ENCODE measurements around the gene TMEM209.
"Not testable (repeated sequence)": the region's sequence is repeated elsewhere in the genome, so short reads cannot be mapped to it uniquely, and the experiment has no call there.

The TMEM209 gene

DNA sequence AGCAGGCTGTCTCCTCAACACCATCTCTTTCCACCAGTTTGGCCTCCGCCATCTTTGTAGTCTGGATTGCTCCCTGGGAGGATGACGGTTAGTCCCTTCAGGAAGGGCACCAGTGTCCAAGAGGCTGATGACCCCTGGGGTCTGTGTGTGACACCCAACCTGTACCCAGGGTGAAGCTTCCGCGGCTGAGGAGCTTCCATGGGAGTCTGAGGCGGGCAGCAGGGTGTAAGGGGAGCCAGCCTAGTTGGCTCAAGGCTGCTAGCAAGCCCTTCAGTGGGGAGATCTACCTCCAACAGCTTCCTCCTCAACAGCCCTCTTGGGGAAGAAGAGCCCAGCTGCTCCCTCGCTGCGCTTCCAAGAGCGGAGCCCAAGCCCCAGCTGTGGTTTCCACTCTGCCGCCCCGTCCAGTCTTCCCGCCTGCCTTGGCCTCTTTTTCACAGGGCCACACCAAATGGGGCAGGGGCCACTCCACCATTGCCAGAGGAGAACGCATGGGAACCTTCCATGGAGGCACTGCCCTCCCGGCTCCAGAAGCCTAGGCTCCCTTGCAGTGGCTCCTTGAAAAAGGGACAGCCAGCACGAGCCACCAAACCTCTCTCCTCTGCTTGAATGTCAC lies 57.4 kb downstream of the TMEM209 start:
- no peak overlapping the region for H3K4me3 ChIP-seq (ENCODE audit: low read length)
- DNase-seq (ENCODE audit: low read depth, low spot score) = no peak

DNA sequence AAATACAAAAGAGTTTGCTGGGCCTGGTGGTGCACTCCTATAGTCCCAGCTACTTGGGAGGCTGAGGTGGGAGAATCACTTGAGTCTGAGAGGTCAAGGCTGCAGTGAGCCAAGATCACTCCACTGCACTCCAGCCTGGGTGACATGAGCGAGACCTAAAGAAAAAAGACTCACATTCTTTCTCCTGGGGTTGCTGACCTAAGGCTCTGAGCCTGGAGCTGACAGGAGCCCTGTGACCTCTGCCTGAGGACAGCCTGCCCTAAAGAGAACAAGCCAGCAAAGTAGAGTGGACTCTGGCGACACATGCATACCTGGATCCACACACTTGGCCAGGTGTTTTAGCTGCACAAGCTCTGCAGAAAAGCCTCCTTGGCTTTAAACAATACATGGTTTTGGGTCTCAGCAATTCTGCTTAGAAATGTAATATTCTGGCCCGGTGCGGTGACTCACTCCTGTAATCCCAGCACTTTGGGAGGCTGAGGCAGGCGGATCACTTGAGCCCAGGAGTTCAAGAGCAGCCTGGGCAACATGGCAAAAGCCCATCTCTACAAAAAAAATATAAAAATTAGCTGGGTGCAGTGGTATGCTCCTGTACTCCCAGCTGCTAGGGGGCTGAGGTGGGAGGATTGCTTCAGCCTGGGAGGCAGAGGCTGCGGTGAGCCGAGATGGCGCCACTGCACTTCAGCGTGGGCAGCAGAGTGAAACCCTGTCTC lies 58.4 kb downstream of the TMEM209 start:
- H3K4me3 ChIP-seq (ENCODE audit: low read length) = no peak overlapping the region
- DNase-seq (ENCODE audit: low read depth, low spot score) = no peak

DNA sequence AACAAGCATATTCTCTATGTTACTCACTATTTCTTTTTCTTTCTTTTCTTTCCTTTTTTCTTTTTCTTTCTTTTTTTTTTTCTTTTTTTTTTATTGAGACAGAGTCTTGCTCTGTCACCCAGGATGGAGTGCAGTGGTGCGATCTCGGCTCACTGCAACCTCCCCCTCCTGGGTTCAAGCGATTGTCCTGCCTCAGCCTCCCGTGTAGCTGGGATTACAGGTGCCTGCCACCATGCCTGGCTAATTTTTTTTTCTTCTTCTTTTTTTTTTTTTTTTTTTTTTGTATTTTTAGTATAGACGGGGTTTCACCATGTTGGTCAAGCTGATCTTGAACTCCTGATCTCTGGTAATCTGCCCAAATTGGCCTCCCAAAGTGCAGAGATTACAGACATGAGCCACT lies 59.1 kb downstream of the TMEM209 start:
- not testable (repeated sequence) for DNase-seq (ENCODE audit: low read depth, low spot score)

DNA sequence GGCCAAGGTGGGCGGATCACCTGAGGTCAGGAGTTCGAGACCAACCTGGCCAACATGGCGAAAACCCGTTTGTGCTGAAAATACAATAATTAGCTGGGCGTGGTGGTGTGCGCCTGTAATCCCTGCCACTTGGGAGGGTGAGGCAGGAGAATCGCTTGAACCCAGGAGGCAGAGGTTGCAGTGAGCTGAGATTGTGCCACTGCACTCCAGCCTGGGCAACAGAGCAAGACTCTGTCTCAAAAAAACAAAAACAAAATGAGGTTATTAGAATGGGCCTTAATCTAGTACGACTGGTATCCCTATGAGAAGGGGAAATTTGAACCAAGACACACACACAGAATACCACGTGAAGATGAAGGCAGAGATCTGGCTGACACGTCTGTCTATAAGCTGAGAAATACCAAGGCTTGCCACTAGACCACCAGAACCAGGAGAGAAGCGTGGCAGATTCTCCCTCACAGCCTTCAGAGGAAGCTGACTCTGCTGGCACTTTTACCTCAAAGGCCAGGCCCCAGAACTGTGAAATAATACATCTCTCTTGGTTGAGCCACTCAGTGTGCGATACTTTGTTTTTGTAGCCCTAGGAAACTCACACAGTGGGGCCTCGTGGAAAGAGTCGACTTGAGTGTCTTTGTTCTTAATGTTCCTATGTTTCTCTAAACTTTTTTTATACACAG lies 59.6 kb downstream of the TMEM209 start:
- no peak overlapping the region for H3K4me3 ChIP-seq (ENCODE audit: low read length)
- peak; percentile 7 for DNase-seq (ENCODE audit: low read depth, low spot score)

More for the DNA sequence above, 59.1 kb downstream of the TMEM209 start:
- H3K4me3 ChIP-seq (ENCODE audit: low read length) = not testable (repeated sequence)

DNA sequence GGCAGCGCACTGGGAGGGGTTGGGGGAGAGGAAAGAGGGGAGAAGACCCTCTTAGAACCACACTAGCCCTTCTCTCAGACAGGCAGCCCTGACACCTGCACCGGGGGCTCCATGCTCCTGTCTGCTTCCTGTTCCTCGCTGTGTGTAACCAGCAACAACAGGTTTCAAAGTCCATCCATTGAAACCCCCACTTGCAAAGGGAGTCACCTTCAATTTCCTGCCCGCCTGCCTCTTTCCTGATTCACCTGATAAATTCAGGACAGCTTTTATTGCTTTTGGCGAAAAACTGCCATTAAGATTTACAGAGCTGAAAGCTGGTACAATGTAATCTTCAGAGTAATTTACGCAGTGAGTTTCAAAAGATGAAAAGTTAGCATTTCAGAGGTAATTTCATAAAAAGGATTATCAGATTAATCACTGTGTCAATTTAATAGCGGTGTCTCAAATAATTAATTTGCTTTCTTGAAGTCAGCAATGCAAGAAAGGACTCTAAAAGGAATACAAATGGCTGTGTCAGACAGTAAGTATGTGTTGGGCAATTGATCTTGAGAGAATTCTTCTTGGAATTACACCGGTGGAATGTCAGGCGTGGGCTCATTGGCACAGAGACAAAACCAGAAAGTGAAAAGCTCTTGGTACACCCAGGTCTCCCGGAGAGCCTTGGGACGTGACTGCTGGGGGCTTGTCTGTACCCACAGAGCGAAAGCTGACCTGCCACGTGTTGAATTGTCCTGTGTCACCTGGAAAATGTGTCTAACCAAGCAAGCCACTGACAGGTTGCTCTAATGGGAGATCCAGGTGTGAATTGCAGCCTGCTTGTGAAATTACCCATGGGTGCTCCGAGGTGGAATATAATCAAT lies 60.7 kb downstream of the TMEM209 start:
- no peak for DNase-seq (ENCODE audit: low read depth, low spot score)
- H3K4me3 ChIP-seq (ENCODE audit: low read length) = no peak overlapping the region

DNA sequence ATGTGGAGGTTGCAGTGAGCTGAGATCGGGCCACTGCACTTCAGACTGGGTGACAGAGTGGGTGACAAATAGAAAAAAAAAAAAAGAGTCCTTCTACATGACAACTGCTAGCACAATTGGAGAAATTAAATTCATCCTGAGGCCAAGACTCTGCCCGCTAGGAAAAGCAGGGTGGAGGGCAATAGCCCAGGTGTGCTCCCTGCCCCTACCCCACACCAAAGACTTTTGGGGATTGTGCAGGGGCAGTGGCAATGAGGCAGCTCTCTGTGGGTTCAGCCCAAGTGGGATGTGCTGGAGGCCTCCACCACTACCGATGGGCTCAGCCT lies 61.3 kb downstream of the TMEM209 start:
- no peak overlapping the region for H3K4me3 ChIP-seq (ENCODE audit: low read length)
- DNase-seq (ENCODE audit: low read depth, low spot score) = no peak

DNA sequence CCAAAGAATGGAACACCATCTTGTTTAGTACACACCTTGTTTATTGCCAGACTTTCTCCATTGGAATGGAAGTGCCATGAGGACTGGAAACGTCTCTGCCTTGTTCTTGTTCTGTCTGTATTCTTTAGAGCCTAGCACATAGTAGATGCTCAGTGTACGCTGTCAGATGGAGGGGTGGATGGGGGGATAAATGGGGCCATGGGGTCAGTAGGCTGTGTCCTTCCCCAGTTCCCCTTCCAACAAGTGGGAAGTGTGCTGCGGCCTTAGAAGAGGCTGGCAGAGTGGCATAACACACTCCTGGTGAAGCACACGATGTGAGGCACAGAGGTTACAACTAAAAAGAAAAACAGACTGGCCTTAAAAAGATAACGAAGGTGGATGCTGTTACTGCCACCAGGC lies 61.9 kb downstream of the TMEM209 start:
- no peak overlapping the region for H3K4me3 ChIP-seq (ENCODE audit: low read length)
- DNase-seq (ENCODE audit: low read depth, low spot score) = no peak

DNA sequence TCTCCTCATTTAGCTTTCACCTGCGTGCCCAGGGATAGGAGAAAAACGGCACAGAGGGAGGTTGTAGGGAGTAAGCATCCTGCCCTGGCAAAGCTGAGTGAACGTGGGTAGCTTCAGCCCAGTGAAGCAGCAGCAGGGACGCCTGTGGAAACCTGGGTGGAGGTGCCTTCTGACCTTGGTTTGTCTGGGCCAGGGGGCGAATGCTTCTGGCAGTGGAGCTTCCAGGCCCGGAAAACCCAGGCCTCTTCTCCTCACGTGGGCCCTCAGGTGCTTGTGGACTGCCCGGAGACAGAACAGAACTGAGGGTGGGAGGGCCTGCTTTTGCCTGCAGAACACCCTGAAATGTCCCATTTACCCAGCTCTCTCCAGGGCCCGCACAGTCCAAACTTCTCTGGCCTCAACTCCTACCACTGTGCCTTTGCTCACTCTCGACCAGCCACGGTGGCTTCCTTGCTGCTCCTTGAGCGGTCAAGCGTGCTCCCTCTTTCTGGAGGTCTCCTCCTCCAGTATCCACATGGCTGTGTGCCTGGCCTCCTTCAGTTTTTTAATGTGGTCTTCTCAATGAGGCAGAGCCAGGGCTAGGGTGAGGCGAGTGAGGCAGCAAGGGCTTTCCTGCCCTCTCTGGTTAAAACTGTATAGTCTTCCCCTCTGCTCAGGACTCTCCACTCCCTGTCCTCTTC lies 62.4 kb downstream of the TMEM209 start:
- H3K4me3 ChIP-seq (ENCODE audit: low read length) = no peak overlapping the region
- DNase-seq (ENCODE audit: low read depth, low spot score) = no peak

DNA sequence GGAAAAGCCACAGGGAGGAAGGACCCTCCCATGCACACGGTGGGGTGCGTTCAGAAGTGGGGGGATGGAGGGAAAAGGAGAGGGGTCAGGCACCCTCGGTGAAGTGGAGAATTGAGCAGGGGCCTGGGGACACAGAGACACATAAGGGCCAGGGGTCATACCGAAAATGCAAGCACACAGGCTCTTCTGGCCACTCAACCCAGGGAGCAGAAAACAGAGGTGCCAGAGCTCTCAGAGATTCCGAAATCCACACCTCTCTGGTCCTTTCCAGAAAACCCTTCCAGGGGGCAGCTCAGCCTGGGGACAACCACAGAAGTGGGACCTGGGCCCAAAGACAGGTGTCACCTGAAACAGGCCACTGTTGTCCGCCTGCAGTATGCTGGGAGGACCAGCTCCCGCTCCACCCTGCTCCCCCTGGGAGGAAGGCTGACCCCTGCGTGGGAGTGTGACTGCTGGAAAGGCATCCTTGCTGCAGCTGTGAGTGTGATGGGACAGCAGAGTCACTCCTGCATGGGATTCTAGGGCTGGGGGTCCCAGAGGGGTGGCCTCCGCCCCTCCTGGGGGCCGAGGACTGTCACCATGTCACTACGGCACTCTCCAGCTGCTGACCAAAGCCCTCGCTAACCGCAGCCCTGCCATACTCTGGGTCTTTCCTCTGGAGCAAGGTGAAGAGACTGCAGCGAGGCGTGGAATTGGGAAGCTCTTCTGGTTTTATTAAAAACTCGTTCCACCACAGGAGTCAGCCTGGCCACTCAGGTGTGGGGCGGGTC lies 63.1 kb downstream of the TMEM209 start:
- no peak for DNase-seq (ENCODE audit: low read depth, low spot score)
- no peak overlapping the region for H3K4me3 ChIP-seq (ENCODE audit: low read length)

DNA sequence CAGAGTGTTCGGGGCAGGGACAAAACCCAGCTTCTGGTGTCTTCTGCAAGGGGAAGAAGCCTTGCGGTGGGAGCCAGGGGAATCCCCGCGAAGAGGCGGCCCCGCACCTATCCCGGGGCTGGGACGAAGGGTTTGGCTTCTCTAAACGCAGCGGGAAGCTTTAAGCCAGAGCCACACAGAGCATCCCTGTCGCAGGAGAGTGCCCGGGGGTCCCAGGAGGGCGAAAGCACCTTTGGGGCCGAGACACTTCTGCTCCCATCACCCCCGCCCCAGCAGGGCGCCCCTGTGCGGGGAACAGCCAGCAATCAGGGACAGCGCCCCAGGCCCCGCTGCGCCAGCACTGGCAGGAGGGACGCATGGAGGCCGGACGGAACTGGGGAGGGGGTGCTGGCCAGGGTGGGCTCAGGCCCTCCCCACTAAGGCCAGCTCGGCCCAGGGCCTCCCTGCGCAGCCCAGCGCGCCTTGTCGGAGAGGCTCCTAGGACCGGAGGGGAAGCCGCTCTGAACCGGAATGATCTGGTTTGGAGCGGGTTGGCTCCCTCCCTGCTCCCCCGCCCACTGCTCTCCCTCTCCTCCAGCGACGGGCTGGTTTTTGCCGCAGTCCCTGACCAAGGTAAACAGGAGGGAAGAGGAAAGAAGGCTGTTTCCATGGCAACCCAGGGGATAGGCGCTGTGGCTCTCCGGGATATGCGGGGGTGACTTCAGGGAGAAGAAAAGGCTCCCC lies 63.9 kb downstream of the TMEM209 start:
- DNase-seq (ENCODE audit: low read depth, low spot score) = no peak
- H3K4me3 ChIP-seq (ENCODE audit: low read length) = no peak overlapping the region

DNA sequence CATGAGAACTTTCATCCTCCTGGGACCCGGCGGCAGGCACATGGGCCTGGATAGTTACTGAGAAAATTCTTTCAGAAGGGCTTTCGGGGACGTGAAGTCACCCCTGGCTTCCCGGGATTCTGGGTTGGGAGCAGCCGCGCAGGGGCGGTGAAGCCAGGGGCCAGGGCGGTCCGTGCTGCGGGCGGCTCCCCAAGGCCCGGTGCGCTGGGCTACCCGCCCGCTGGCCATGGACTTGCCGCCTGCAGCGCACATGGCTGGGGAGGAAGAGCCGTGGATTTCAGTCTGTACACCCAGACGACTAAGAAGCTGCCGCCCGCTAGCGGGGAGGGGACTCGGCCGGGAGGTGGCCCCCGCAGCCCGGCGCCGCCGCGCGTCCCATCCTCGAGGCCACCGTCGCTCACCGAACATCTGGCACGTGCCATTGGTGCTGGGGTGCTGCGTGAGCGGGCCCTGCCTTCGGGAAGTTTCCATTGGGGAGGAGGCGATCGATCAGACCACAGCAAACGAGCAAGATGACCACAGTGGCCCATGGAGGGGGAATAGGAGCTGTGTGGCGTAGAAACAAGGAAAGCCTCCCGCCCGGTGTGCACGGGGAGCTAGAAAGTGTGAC lies 64.5 kb downstream of the TMEM209 start:
- H3K4me3 ChIP-seq (ENCODE audit: low read length) = no peak overlapping the region
- no peak for DNase-seq (ENCODE audit: low read depth, low spot score)

DNA sequence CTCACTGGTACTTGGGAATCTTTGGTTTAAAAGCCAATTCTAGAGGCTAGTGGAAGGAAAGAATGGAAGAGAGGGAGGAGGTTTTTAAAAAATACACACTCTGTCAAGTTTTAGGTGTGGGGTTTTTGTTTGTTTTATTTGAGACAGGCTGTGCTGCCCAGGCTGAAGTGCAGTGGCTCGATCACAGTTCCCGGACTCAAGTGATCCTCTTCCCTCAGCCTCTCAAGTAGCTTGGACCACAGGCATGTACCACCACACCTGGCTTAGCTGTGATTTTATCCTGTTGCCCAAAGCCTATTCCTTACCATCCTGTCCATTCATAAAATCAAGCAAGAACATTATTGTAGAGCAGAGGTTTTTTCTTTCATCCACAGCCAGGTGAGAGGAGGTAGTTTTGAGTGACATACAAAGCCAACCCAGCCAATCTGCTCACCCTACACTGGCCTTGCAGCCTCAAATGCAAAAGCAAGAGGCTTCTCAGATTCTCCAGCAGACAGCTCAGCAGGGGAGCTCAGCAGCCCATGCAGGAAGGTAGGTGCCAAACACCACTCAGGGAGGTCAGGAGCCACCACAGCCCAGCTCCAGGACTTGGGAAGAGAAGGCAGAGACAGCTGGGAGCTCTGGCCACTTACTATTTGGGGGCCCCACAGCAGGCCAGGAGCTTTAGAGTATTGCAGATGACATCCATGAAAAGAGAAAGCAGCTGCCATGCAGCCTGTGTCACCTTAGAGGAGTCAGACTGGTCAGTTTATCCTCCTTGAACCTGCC lies 65.8 kb downstream of the TMEM209 start:
- H3K4me3 ChIP-seq (ENCODE audit: low read length) = no peak overlapping the region
- DNase-seq (ENCODE audit: low read depth, low spot score) = no peak

DNA sequence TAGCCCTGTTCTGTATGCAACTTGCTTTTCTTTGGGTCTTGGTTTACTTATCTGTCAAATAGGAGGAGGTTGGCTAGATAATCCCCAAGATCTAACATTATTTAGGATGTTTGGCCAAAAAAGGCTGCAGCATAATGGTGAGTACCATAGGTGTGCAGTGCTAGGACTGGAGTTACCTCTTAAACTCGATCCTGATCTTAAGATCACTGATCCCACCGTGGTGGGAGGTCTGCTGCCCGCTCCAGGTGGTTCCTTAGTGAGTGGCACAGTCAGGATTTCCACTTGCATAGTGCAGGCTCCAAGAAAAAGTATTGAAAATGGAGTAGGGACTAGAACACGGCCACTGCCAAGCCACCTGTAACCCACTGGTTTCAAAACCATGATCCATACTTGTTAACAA lies 68.0 kb downstream of the TMEM209 start:
- H3K4me3 ChIP-seq (ENCODE audit: low read length) = no peak overlapping the region
- no peak for DNase-seq (ENCODE audit: low read depth, low spot score)

DNA sequence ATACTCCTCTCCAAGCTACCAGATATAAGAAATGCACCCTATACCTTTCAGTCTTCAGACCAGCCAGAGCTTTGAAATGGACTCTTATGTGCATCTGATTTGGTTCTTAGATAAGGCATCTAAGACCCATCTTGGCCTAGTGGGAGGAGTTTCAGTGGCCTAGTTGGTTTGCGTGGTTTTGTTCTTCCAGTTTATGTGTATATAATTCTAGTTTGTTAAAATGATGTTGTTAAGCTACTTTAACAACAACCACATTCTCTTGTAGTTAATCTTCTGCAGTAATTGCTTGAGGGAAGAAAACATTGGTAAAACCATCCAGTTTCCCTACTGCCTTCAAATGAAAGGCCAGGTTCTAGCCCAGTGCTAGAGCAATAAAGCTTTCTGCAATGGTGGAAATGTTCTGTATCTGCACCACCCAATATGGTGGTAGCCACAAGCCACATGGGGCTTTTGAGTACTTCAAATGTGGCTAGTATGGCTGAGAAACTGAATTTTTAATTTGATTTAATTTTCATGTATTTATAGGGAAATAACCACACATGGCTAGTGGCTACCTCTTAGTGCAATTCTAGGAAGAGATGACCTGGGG lies 68.5 kb downstream of the TMEM209 start:
- no peak overlapping the region for H3K4me3 ChIP-seq (ENCODE audit: low read length)
- DNase-seq (ENCODE audit: low read depth, low spot score) = peak; percentile 42

DNA sequence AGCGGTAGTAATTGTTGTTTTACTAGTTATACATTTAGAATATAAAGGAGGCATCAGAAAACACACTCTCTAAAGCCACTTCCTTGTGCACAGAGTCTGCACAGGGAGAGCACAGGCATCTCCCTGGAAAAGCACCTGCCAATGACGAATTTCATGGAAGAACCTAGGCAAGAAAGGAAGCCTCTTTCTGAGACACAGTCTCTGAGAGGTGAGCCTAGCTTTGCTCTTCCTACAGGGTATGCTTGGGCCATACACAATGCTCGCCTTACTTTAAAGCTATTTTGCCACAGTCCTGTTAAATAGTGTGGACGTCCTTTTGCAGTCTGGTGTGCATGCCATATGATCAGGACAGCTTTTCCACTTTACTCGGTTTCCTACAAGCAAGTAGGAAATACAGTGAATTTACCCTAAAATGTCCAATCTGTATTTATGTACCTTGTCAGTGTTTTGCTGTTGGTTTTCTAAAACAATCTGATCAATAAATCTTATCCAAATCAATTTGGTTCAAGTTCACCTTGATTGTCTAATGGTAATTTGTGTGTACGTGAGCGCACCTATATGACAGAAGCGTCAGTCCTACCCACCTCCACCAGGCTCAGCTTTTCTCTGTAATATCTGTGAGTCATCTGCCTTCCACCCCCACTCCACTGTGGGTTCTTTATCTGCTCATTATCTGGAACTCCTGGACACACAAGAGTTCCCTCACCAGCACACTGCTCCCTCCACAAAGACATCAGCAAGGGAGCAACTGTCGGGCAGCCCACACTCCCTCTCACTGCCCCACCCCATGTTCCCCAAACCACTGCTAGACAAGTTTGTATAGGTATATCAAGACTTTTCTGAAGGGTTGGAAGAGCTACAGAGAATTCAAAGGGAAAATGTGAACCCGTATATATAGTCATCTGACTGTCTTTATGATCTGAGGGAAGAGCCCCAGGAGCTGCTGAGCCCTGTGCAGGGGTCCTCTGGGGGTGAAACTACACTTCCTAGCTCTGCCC lies 69.7 kb downstream of the TMEM209 start:
- no peak overlapping the region for H3K4me3 ChIP-seq (ENCODE audit: low read length)
- DNase-seq (ENCODE audit: low read depth, low spot score) = no peak

Measured in Jurkat, Clone E6-1 (cell line).